IMR-90 (cell line): Measurements from ENCODE around the gene SSBP3. TPM values are rescaled to one million over a fixed set of nuclear protein-coding genes. Genes with fewer than 3 reads are reported as not detected.

Source experiments
- ATAC-seq: fragments of 200-7000 bp; cut with Tn5 transposase; 2 replicates; pipeline ENCODE4 v1.9.1; 2020; ENCODE audit warnings: low read depth, mild to moderate bottlenecking, moderate library complexity
- BruUV-seq: library from RNA; stranded (reverse); fragments of 400-500 nt; replicated peaks from 2 replicates; lab custom pipeline; 2021; lab: Mats Ljungman, UMichigan
- CTCF ChIA-PET: fragments of 300-600 bp; formaldehyde crosslinking; extraction: SDS; loops from one replicate; lab custom pipeline; 2021; ENCODE audit warnings: antibody characterized with exemption; lab: Yijun Ruan, JAX
- POLR2A ChIA-PET: fragments of 300-600 bp; sonication (Branson Sonifier 250); formaldehyde crosslinking; loops from one replicate; lab custom pipeline; 2022; ENCODE audit warnings: antibody characterized with exemption; ENCODE audit not compliant: unreplicated experiment; lab: Charles Lee
- DNase-seq: peaks from one replicate; pipeline ENCODE4 v3.0.0; 2013
- H2AFZ ChIP-seq: replicated peaks from 2 replicates; pipeline ENCODE3; 2013; ENCODE audit warnings: low read length, mild to moderate bottlenecking; ENCODE audit not compliant: poor library complexity
- H2AK5ac ChIP-seq: 2 replicates; pipeline ENCODE4 v1.6.1; 2013; ENCODE audit warnings: low read depth, low read length, inconsistent platforms
- H2AK9ac ChIP-seq: replicated peaks from 2 replicates; pipeline ENCODE3; 2013; ENCODE audit warnings: mild to moderate bottlenecking, low read depth, low read length, moderate library complexity; ENCODE audit not compliant: poor library complexity
- H2BK120ac ChIP-seq: 2 replicates; pipeline ENCODE4 v1.6.1; 2013; ENCODE audit warnings: low read depth, low read length, inconsistent platforms
- H2BK15ac ChIP-seq: 3 replicates; pipeline ENCODE4 v1.6.1; 2013; ENCODE audit warnings: low read depth, low read length, inconsistent platforms
- H2BK20ac ChIP-seq: 2 replicates; pipeline ENCODE4 v1.6.1; 2013; ENCODE audit warnings: low read depth, mild to moderate bottlenecking, inconsistent platforms, low read length, moderate library complexity
- H2BK5ac ChIP-seq: 2 replicates; pipeline ENCODE4 v1.6.1; 2013; ENCODE audit warnings: mild to moderate bottlenecking, low read depth, low read length, inconsistent platforms; ENCODE audit not compliant: poor library complexity, severe bottlenecking
- H3K14ac ChIP-seq: replicated peaks from 2 replicates; pipeline ENCODE4 v1.6.1; 2013; ENCODE audit warnings: low read depth, low read length, inconsistent platforms
- H3K18ac ChIP-seq: 2 replicates; pipeline ENCODE4 v1.6.1; 2013; ENCODE audit warnings: low read depth, low read length, control low read depth
- H3K23ac ChIP-seq: 2 replicates; pipeline ENCODE4 v1.6.1; 2013; ENCODE audit warnings: low read depth, low read length, inconsistent platforms
- H3K27ac ChIP-seq: 2 replicates; pipeline ENCODE4 v1.5.1; 2013; ENCODE audit warnings: mild to moderate bottlenecking, control low read depth, low read length; ENCODE audit not compliant: insufficient read depth
- H3K27me3 ChIP-seq: 2 replicates; pipeline ENCODE4 v1.6.1; 2013; ENCODE audit warnings: low read length; ENCODE audit not compliant: control insufficient read depth, insufficient read depth
- H3K36me3 ChIP-seq: 2 replicates; pipeline ENCODE4 v1.6.1; 2013; ENCODE audit warnings: low read length, mixed read lengths; ENCODE audit not compliant: control insufficient read depth, insufficient read depth
- H3K4ac ChIP-seq: 2 replicates; pipeline ENCODE4 v1.6.1; 2013; ENCODE audit warnings: low read depth, low read length, inconsistent platforms
- H3K4me1 ChIP-seq: 2 replicates; pipeline ENCODE4 v1.6.1; 2013; ENCODE audit warnings: low read length, mixed read lengths; ENCODE audit not compliant: control insufficient read depth, insufficient read depth
- H3K4me2 ChIP-seq: 2 replicates; pipeline ENCODE4 v1.6.1; 2013; ENCODE audit warnings: low read depth, mild to moderate bottlenecking, control low read depth, low read length, moderate library complexity
- H3K4me3 ChIP-seq: 2 replicates; pipeline ENCODE4 v1.5.1; 2013; ENCODE audit warnings: low read depth, mild to moderate bottlenecking, control low read depth, low read length, moderate library complexity; ENCODE audit not compliant: insufficient read depth
- H3K56ac ChIP-seq: 2 replicates; pipeline ENCODE4 v1.6.1; 2013; ENCODE audit warnings: low read length, inconsistent platforms; ENCODE audit not compliant: insufficient read depth; ENCODE audit errors: extremely low read depth
- H3K79me1 ChIP-seq, 2 experiments: 2 replicates each; pipeline ENCODE4 v1.6.1; 2013; ENCODE audit warnings: low read length in 2 of 2, inconsistent platforms in 1 of 2, low read depth in 1 of 2
- H3K9ac ChIP-seq: 2 replicates; pipeline ENCODE4 v1.6.1; 2013; ENCODE audit warnings: low read depth, low read length, control low read depth
- H3K9me1 ChIP-seq: 2 replicates; pipeline ENCODE4 v1.6.1; 2013; ENCODE audit warnings: low read length, inconsistent platforms; ENCODE audit not compliant: insufficient read depth
- H3K9me3 ChIP-seq: 2 replicates; pipeline ENCODE4 v1.6.1; 2013; ENCODE audit warnings: low read length; ENCODE audit not compliant: control insufficient read depth, insufficient read depth
- H4K20me1 ChIP-seq: 2 replicates; pipeline ENCODE4 v1.6.1; 2013; ENCODE audit warnings: low read length, inconsistent platforms; ENCODE audit not compliant: insufficient read depth
- H4K5ac ChIP-seq: 2 replicates; pipeline ENCODE4 v1.6.1; 2013; ENCODE audit warnings: mild to moderate bottlenecking, low read depth, low read length, control low read depth
- H4K8ac ChIP-seq, 2 experiments: 2 replicates each; pipeline ENCODE4 v1.6.1; 2013; ENCODE audit warnings: low read depth in 2 of 2, low read length in 2 of 2, control low read depth in 1 of 2, inconsistent platforms in 1 of 2
- H4K91ac ChIP-seq: 2 replicates; pipeline ENCODE4 v1.6.1; 2013; ENCODE audit warnings: low read depth, low read length, inconsistent platforms; ENCODE audit not compliant: insufficient read depth
- BHLHE40 ChIP-seq: fragments of 150-350 bp; IDR thresholded peaks from 2 replicates; pipeline ENCODE4 v1.6.1; 2016; ENCODE audit warnings: mild to moderate bottlenecking, low read depth, low read length
- CEBPB ChIP-seq: IDR thresholded peaks from 2 replicates; pipeline ENCODE4 v1.6.1; 2012; ENCODE audit warnings: low read depth, low read length, improper control_type of control experiment
- NFE2L2 ChIP-seq: fragments of 150-350 bp; IDR thresholded peaks from 2 replicates; pipeline ENCODE4 v1.6.1; 2016; ENCODE audit warnings: low read depth, mild to moderate bottlenecking, low read length
- RAD21 ChIP-seq: IDR thresholded peaks from 2 replicates; pipeline ENCODE4 v1.6.1; 2012; ENCODE audit warnings: low read length, improper control_type of control experiment
- RCOR1 ChIP-seq: IDR thresholded peaks from 2 replicates; pipeline ENCODE4 v1.6.1; 2012; ENCODE audit warnings: mild to moderate bottlenecking, low read length, improper control_type of control experiment; ENCODE audit not compliant: insufficient replicate concordance
- WGBS, 2 experiments: methylation state at CpG; one replicate each; pipeline versions ENCODE4 v1.1.5 to v1.1.7; 2013; ENCODE audit warnings: missing lambda C conversion rate in 2 of 2; ENCODE audit not compliant: insufficient read length in 1 of 2; ENCODE audit errors: extremely low coverage in 2 of 2; 5-methylcytosine and 5-hydroxymethylcytosine counted together
- dilution Hi-C: fragments of 300-500 bp; cut with HindIII; formaldehyde crosslinking; loops from one replicate; pipeline ENCODE4 v1.14.3; 2018; ENCODE audit warnings: low sequenced_read_pairs; ENCODE audit not compliant: unreplicated experiment
- in situ Hi-C: fragments of 300-500 bp; cut with MboI; formaldehyde crosslinking; loops from 3 replicates; pipeline ENCODE4 v1.14.3; 2019; ENCODE audit warnings: low sequenced_read_pairs, inconsistent platforms, mixed read lengths
- intact Hi-C: fragments of 100-400 bp; cut with micrococcal nuclease; formaldehyde crosslinking; loops from 2 replicates; pipeline ENCODE4 v1.10.0; 2022
- polyA plus RNA-seq, 3 experiments: library from polyadenylated mRNA; depleted of rRNA; stranded (reverse); fragments of >200 nt; gene quantifications; 2 replicates each; pipeline ENCODE4 v1.2.3, GENCODE V29; 2012; ENCODE audit warnings: low replicate concordance in 1 of 3
- total RNA-seq: library from RNA; depleted of rRNA; stranded (reverse); fragments of >200 nt; gene quantifications from 2 replicates; pipeline ENCODE4 v1.2.3, GENCODE V29; 2012

SSBP3 gene
- total and polyA plus RNA-seq, 2 of the 4 experiments (the other 2 are of a cell fraction) = 10.9 to 39.6 TPM

GRCh38 chr1:54325284-54325683 lies 80.9 kb downstream of the SSBP3 start:
- peak overlapping the region; percentile 11; the same call in 1 of the 2 replicates for H3K4me2 ChIP-seq
- peaks cover 14% of the 10 kb centered on the region; the same call in 1 of the 2 replicates for H4K20me1 ChIP-seq
- no peak overlapping the region for H4K5ac ChIP-seq
- H2AK5ac ChIP-seq = peak overlapping the region; percentile 44; the same call in 1 of the 2 replicates
- peaks cover 4% of the 10 kb centered on the region; the same call in 1 of the 2 replicates for H3K36me3 ChIP-seq
- peak overlapping the region; percentile 19 for H2AFZ ChIP-seq
- H3K9me3 ChIP-seq = no peaks in the 10 kb centered on the region
- CTCF ChIA-PET = interaction anchor here (0.6 to 1.0 kb wide), 2 partner anchors 52 to 201 kb away, joined by 3 to 4 read pairs; no protein-coding TSS in a partner anchor
- H3K4me1 ChIP-seq = peaks cover 48% of the 10 kb centered on the region
- peak overlapping the region; percentile 56 for H3K27ac ChIP-seq
- peak overlapping the region; percentile 8; the same call in 1 of the 2 replicates for H3K9ac ChIP-seq
- no peaks in the 10 kb centered on the region for H3K27me3 ChIP-seq
- H4K8ac ChIP-seq = peak overlapping the region; percentile 31 to 66; a peak in 2 of 4 replicates
- peaks cover 55 to 97% of the 10 kb centered on the region in 2 experiments for H3K79me1 ChIP-seq
- no CpG with 5 or more reads among the region's 2 CpGs for WGBS, 2 experiments
- peaks cover 44% of the 10 kb centered on the region for H3K9me1 ChIP-seq
- peak overlapping the region; percentile 38 for H3K14ac ChIP-seq
- no peak overlapping the region for H3K56ac ChIP-seq
- H2BK15ac ChIP-seq = peak overlapping the region; percentile 1; the same call in 1 of the 3 replicates
- H3K4ac ChIP-seq = peak overlapping the region; percentile 69
- POLR2A ChIA-PET = interaction anchor here (0.6 kb wide), 1 partner anchor 10 kb away, joined by 4 read pairs; no protein-coding TSS in a partner anchor
- H2BK120ac ChIP-seq = peak overlapping the region; percentile 21
- in situ Hi-C loops (no loop called here), dilution Hi-C loops (no loop called here), intact Hi-C loops (no loop called here)
- DNase-seq = peak; percentile 24
- TF ChIP-seq RAD21 (no peak), BHLHE40 (no peak), CEBPB (peak; percentile 62), RCOR1 (no peak), NFE2L2 (no peak)
- H3K4me3 ChIP-seq = no peak overlapping the region
- no peak overlapping the region for H2BK5ac ChIP-seq
- H3K18ac ChIP-seq = no peak overlapping the region
- BruUV-seq = no TSS peak
- peak overlapping the region; percentile 41 for H3K23ac ChIP-seq
- no peak overlapping the region for H2AK9ac ChIP-seq
- H4K91ac ChIP-seq = peak overlapping the region; percentile 42
- no peak for ATAC-seq
- H2BK20ac ChIP-seq = peak overlapping the region; percentile 53
